A673 (cell line): Measurements from ENCODE around the gene SSBP3. TPM values are rescaled to one million over a fixed set of nuclear protein-coding genes. Genes with fewer than 3 reads are reported as not detected.

Experiments
- BruUV-seq: library from RNA; stranded (reverse); fragments of 400-500 nt; replicated peaks from 2 replicates; lab custom pipeline; 2021; lab: Mats Ljungman, UMichigan
- CTCF ChIA-PET: fragments of 300-600 bp; sonication (Branson Sonifier 250); formaldehyde crosslinking; loops from one replicate; lab custom pipeline; 2022; ENCODE audit warnings: antibody characterized with exemption; lab: Charles Lee
- POLR2A ChIA-PET: fragments of 300-600 bp; sonication (Branson Sonifier 250); formaldehyde crosslinking; loops from one replicate; lab custom pipeline; 2022; ENCODE audit warnings: antibody characterized with exemption; ENCODE audit not compliant: low non-redundant PET; lab: Charles Lee
- DNase-seq: peaks from one replicate; pipeline ENCODE4 v3.0.0-alpha.2; 2015; ENCODE audit warnings: low spot score
- H3K27ac ChIP-seq: fragments of 200-600 bp; sonication (generic); 2 replicates; pipeline ENCODE4 v1.5.1; 2016; ENCODE audit warnings: mixed run types, low read depth, mild to moderate bottlenecking, mixed read lengths, antibody characterized with exemption, low read length; ENCODE audit not compliant: poor library complexity, severe bottlenecking
- H3K27me3 ChIP-seq: fragments of 200-600 bp; sonication (generic); replicated peaks from 2 replicates; pipeline ENCODE4 v1.6.1; 2017; ENCODE audit warnings: mixed run types, low read depth, mild to moderate bottlenecking, mixed read lengths, antibody characterized with exemption, low read length; ENCODE audit not compliant: insufficient read depth, poor library complexity
- H3K36me3 ChIP-seq: fragments of 200-600 bp; sonication (generic); 2 replicates; pipeline ENCODE4 v1.6.1; 2016; ENCODE audit warnings: mixed run types, mild to moderate bottlenecking, mixed read lengths, antibody characterized with exemption, low read length; ENCODE audit not compliant: insufficient read depth, poor library complexity, severe bottlenecking
- H3K4me1 ChIP-seq: fragments of 200-600 bp; sonication (generic); 2 replicates; pipeline ENCODE4 v1.6.1; 2017; ENCODE audit warnings: mixed run types, mild to moderate bottlenecking, mixed read lengths, antibody characterized with exemption, low read length; ENCODE audit not compliant: insufficient read depth, poor library complexity, severe bottlenecking
- H3K4me3 ChIP-seq: fragments of 200-600 bp; sonication (generic); 2 replicates; pipeline ENCODE4 v1.5.1; 2016; ENCODE audit warnings: low read depth, mixed run types, mild to moderate bottlenecking, mixed read lengths, low read length; ENCODE audit not compliant: poor library complexity, severe bottlenecking
- H3K9me3 ChIP-seq: fragments of 200-600 bp; sonication (generic); 2 replicates; pipeline ENCODE4 v1.6.1; 2016; ENCODE audit warnings: mixed run types, low read depth, mild to moderate bottlenecking, mixed read lengths, antibody characterized with exemption, low read length; ENCODE audit not compliant: poor library complexity, severe bottlenecking
- CTCF ChIP-seq: fragments of 300-800, 200-600 bp; sonication (generic); conservative IDR thresholded peaks from 2 replicates; pipeline ENCODE4 v1.5.1; 2017; ENCODE audit warnings: low read depth, mild to moderate bottlenecking, antibody characterized with exemption, low read length, moderate library complexity, mixed read lengths
- EZH2 ChIP-seq: fragments of 200-600 bp; sonication (generic); IDR thresholded peaks from 2 replicates; pipeline ENCODE4 v1.6.1; 2017; ENCODE audit warnings: borderline replicate concordance, low read depth, mild to moderate bottlenecking, mixed read lengths, antibody characterized with exemption, low read length; ENCODE audit not compliant: poor library complexity, severe bottlenecking
- intact Hi-C: fragments of 100-400 bp; cut with micrococcal nuclease; formaldehyde crosslinking; loops from one replicate; pipeline ENCODE4 v1.10.0; 2022; ENCODE audit not compliant: unreplicated experiment
- total RNA-seq: library from RNA; stranded (reverse); gene quantifications from 2 replicates; pipeline ENCODE4 v1.2.3, GENCODE V29; 2021

SSBP3 gene
- total RNA-seq, 1 experiment from 2014 or later, result 43.0 TPM

- Histone ChIP-seq H3K4me3 (no peak overlapping the region), H3K9me3 (no peaks in the 10 kb centered on the region), H3K27me3 (no peaks in the 10 kb centered on the region), H3K36me3 (no peaks in the 10 kb centered on the region), H3K27ac (no peak overlapping the region), H3K4me1 (no peaks in the 10 kb centered on the region)
- no TSS peak for BruUV-seq
- ChIA-PET POLR2A (no interaction called here), CTCF (no interaction called here)
- intact Hi-C loops, result no loop called here
- TF ChIP-seq EZH2, result no peak
- TF ChIP-seq CTCF, result no peak
- no peak for DNase-seq
Measured at GRCh38 chr1:54341763-54342162, 64.4 kb downstream of the SSBP3 start.

- Histone ChIP-seq H3K36me3 (no peaks in the 10 kb centered on the region), H3K4me3 (no peak overlapping the region), H3K9me3 (no peaks in the 10 kb centered on the region), H3K27ac (no peak overlapping the region), H3K27me3 (no peaks in the 10 kb centered on the region), H3K4me1 (peaks cover 4% of the 10 kb centered on the region)
- TF ChIP-seq EZH2 (no peak), CTCF (no peak)
- ChIA-PET POLR2A (no interaction called here), CTCF (interaction anchor here (0.7 kb wide), 1 partner anchor 160 kb away, joined by 4 read pairs; no protein-coding TSS in a partner anchor)
- DNase-seq, result no peak
- no TSS peak for BruUV-seq
- intact Hi-C loops, result no loop called here
Measured at GRCh38 chr1:54340878-54341277, 65.3 kb downstream of the SSBP3 start.

- H3K27ac ChIP-seq, result no peak overlapping the region
- intact Hi-C loops, result no loop called here
- H3K27me3 ChIP-seq, result no peaks in the 10 kb centered on the region
- ChIA-PET POLR2A (no interaction called here), CTCF (no interaction called here)
- DNase-seq, result no peak
- H3K4me1 ChIP-seq, result peaks cover 7% of the 10 kb centered on the region
- no peaks in the 10 kb centered on the region for H3K9me3 ChIP-seq
- no TSS peak for BruUV-seq
- TF ChIP-seq EZH2 (no peak), CTCF (no peak)
- H3K36me3 ChIP-seq, result no peaks in the 10 kb centered on the region
- no peak overlapping the region for H3K4me3 ChIP-seq
Measured at GRCh38 chr1:54340434-54340833, 65.8 kb downstream of the SSBP3 start.
